Anterior cingulate cortex (tissue), 58 donors: Measurements from ENCODE around the gene IL27RA.
"Not testable (repeated sequence)": the region's sequence is repeated elsewhere in the genome, so short reads cannot be mapped to it uniquely, and the experiment has no call there.

Experiments
- DNase-seq, 58 donors: peaks; one replicate each; lab custom pipeline; 2025; lab: John Stamatoyannopoulos, UW

Gene IL27RA

GRCh38 chr19:13998426-13998825 is 33.1 kb upstream of the IL27RA start:
- DNase-seq: no peak

- DNase-seq: no peak
These were observed 32.5 kb upstream of the IL27RA start for GRCh38 chr19:13999085-13999484.

GRCh38 chr19:14000691-14001375 is 30.7 kb upstream of the IL27RA start:
- no peak for DNase-seq

GRCh38 chr19:14002571-14003250 is 28.9 kb upstream of the IL27RA start:
- no peak for DNase-seq

- no peak for DNase-seq
These were observed 28.1 kb upstream of the IL27RA start for GRCh38 chr19:14003251-14004055.

- peak in 46 of 58 donors; percentile 11 to 76 (median 46) for DNase-seq
These were observed 26.8 kb upstream of the IL27RA start for GRCh38 chr19:14004619-14005348.

- peak in 56 of 58 donors; percentile 9 to 87 (median 73) for DNase-seq
These were observed 26.0 kb upstream of the IL27RA start for GRCh38 chr19:14005349-14006084.

- peak; percentile 90 to 100 (median 99) for DNase-seq
These were observed 25.3 kb upstream of the IL27RA start, which contains the start of gene RFX1 for GRCh38 chr19:14006085-14006765. Gene RFX1 (minus strand): TSS chr19:14006320. CDS start chr19:13993843, 12,477 bp downstream.

- DNase-seq: peak in 23 of 58 donors; percentile 45 to 98 (median 91)
These were observed 24.6 kb upstream of the IL27RA start for GRCh38 chr19:14006766-14007562.

- no peak for DNase-seq
These were observed 19.1 kb upstream of the IL27RA start for GRCh38 chr19:14012378-14012915.

- no peak for DNase-seq
These were observed 16.0 kb upstream of the IL27RA start for GRCh38 chr19:14015524-14016035.

- no peak for DNase-seq
These were observed 12.5 kb upstream of the IL27RA start for GRCh38 chr19:14019100-14019499.

- not testable (repeated sequence) for DNase-seq
These were observed 11.8 kb upstream of the IL27RA start for GRCh38 chr19:14019739-14020138.

- no peak for DNase-seq
These were observed 10.1 kb upstream of the IL27RA start for GRCh38 chr19:14021474-14021873.

GRCh38 chr19:14022469-14022868 is 9.1 kb upstream of the IL27RA start:
- no peak for DNase-seq

GRCh38 chr19:14023404-14024235 is 7.9 kb upstream of the IL27RA start:
- no peak for DNase-seq
